WTC11 (cell line): Measurements from ENCODE around the gene PDE3B. TPM values are rescaled to one million over a fixed set of nuclear protein-coding genes. Genes with fewer than 3 reads are reported as not detected.

ENCODE experiments used
- CBFB ChIP-seq: sonication (generic); formaldehyde crosslinking; IDR thresholded peaks from 2 replicates; pipeline ENCODE4 v1.8.1; 2022; ENCODE audit warnings: mild to moderate bottlenecking, low read depth, missing genetic modification reagents
- CREM ChIP-seq: sonication (generic); formaldehyde crosslinking; IDR thresholded peaks from 2 replicates; pipeline ENCODE4 v1.8.1; 2022; ENCODE audit warnings: mild to moderate bottlenecking, missing genetic modification reagents, moderate library complexity
- ETV6 ChIP-seq: sonication (generic); formaldehyde crosslinking; IDR thresholded peaks from 2 replicates; pipeline ENCODE4 v1.8.1; 2022; ENCODE audit warnings: mild to moderate bottlenecking, missing genetic modification reagents
- FOXK1 ChIP-seq: sonication (generic); formaldehyde crosslinking; IDR thresholded peaks from 2 replicates; pipeline ENCODE4 v1.8.0; 2022; ENCODE audit warnings: mild to moderate bottlenecking, moderate library complexity, missing genetic modification reagents
- GRHL2 ChIP-seq: fragments of 250-450 bp; sonication (Bioruptor Pico); IDR thresholded peaks from 2 replicates; pipeline ENCODE4 v1.8.0; 2022; ENCODE audit warnings: mild to moderate bottlenecking, moderate library complexity; ENCODE audit not compliant: insufficient replicate concordance, severe bottlenecking
- JAZF1 ChIP-seq: fragments of 250-450 bp; sonication (Bioruptor Pico); IDR thresholded peaks from 2 replicates; pipeline ENCODE4 v1.9.0; 2021; ENCODE audit warnings: moderate library complexity, mild to moderate bottlenecking, inconsistent platforms
- KAT7 ChIP-seq: sonication (generic); formaldehyde crosslinking; IDR thresholded peaks from 2 replicates; pipeline ENCODE4 v1.8.1; 2023; ENCODE audit warnings: missing genetic modification reagents, mild to moderate bottlenecking, borderline replicate concordance
- NR1H2 ChIP-seq: sonication (generic); formaldehyde crosslinking; IDR thresholded peaks from 2 replicates; pipeline ENCODE4 v1.9.0; 2021; ENCODE audit warnings: mild to moderate bottlenecking, moderate library complexity, missing genetic modification reagents
- PRRX2 ChIP-seq: fragments of 250-450 bp; sonication (Bioruptor Pico); IDR thresholded peaks from 2 replicates; pipeline ENCODE4 v1.8.0; 2021; ENCODE audit warnings: mild to moderate bottlenecking
- SMAD4 ChIP-seq: sonication (generic); formaldehyde crosslinking; IDR thresholded peaks from 2 replicates; pipeline ENCODE4 v1.8.0; 2022; ENCODE audit warnings: mild to moderate bottlenecking, missing genetic modification reagents
- TEAD4 ChIP-seq: sonication (generic); formaldehyde crosslinking; IDR thresholded peaks from 2 replicates; pipeline ENCODE4 v1.8.0; 2022; ENCODE audit warnings: mild to moderate bottlenecking, missing genetic modification reagents
- ZNF232 ChIP-seq: sonication (generic); formaldehyde crosslinking; IDR thresholded peaks from 2 replicates; pipeline ENCODE4 v1.8.0; 2022; ENCODE audit warnings: mild to moderate bottlenecking, missing genetic modification reagents
- total RNA-seq: library from RNA; stranded (reverse); gene quantifications from 3 replicates; pipeline ENCODE4 v1.2.3, GENCODE V29; 2021
- TF ChIP-seq, protein P1 (sequence below): sonication (generic); formaldehyde crosslinking; IDR thresholded peaks from 2 replicates; pipeline ENCODE4 v1.8.1; 2022; ENCODE audit warnings: low read depth, mild to moderate bottlenecking, moderate library complexity, missing genetic modification reagents, borderline replicate concordance
- TF ChIP-seq, protein P2 (sequence below): fragments of 250-450 bp; sonication (Bioruptor Pico); IDR thresholded peaks from 2 replicates; pipeline ENCODE4 v1.8.0; 2021; ENCODE audit warnings: mild to moderate bottlenecking
- TF ChIP-seq, protein P3 (sequence below): sonication (generic); formaldehyde crosslinking; conservative IDR thresholded peaks from 2 replicates; pipeline ENCODE4 v1.8.1; 2022; ENCODE audit warnings: mild to moderate bottlenecking, missing genetic modification reagents
- TF ChIP-seq, protein P4 (sequence below): sonication (generic); formaldehyde crosslinking; IDR thresholded peaks from 2 replicates; pipeline ENCODE4 v1.8.1; 2022; ENCODE audit warnings: missing genetic modification reagents, borderline replicate concordance
- TF ChIP-seq, protein P5 (sequence below): sonication (generic); formaldehyde crosslinking; IDR thresholded peaks from 2 replicates; pipeline ENCODE4 v1.8.1; 2023; ENCODE audit warnings: mild to moderate bottlenecking, missing genetic modification reagents, borderline replicate concordance
- TF ChIP-seq, protein P6 (sequence below): sonication (generic); formaldehyde crosslinking; IDR thresholded peaks from 2 replicates; pipeline ENCODE4 v1.8.1; 2023; ENCODE audit warnings: mild to moderate bottlenecking, missing genetic modification reagents
- TF ChIP-seq, protein P7 (sequence below): fragments of 250-450 bp; sonication (Bioruptor Pico); IDR thresholded peaks from 2 replicates; pipeline ENCODE4 v1.9.0; 2021; ENCODE audit warnings: mild to moderate bottlenecking, borderline replicate concordance
- TF ChIP-seq, protein P8 (sequence below): sonication (generic); formaldehyde crosslinking; IDR thresholded peaks from 2 replicates; pipeline ENCODE4 v1.8.1; 2023; ENCODE audit warnings: mild to moderate bottlenecking, moderate library complexity, missing genetic modification reagents

Gene PDE3B
- total RNA-seq, 1 experiment from 2014 or later = 9.6 TPM

DNA sequence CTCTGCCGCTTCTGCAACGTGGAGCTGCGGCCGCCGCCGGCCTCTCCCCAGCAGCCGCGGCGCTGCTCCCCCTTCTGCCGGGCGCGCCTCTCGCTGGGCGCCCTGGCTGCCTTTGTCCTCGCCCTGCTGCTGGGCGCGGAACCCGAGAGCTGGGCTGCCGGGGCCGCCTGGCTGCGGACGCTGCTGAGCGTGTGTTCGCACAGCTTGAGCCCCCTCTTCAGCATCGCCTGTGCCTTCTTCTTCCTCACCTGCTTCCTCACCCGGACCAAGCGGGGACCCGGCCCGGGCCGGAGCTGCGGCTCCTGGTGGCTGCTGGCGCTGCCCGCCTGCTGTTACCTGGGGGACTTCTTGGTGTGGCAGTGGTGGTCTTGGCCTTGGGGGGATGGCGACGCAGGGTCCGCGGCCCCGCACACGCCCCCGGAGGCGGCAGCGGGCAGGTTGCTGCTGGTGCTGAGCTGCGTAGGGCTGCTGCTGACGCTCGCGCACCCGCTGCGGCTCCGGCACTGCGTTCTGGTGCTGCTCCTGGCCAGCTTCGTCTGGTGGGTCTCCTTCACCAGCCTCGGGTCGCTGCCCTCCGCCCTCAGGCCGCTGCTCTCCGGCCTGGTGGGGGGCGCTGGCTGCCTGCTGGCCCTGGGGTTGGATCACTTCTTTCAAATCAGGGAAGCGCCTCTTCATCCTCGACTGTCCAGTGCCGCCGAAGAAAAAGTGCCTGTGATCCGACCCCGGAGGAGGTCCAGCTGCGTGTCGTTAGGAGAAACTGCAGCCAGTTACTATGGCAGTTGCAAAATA lies 816 bp downstream of the PDE3B start (continued):
- TF ChIP-seq SMAD4 (CRISPR knock-in tag) (no peak), ETV6 (CRISPR knock-in tag) (no peak), CBFB (CRISPR knock-in tag) (no peak), CREM (CRISPR knock-in tag) (no peak), KAT7 (CRISPR knock-in tag) (peak; percentile 45; the same call in 1 of the 2 replicates), FOXK1 (CRISPR knock-in tag) (no peak), GRHL2 (CRISPR knock-in tag) (no peak), PRRX2 (CRISPR knock-in tag) (no peak), JAZF1 (CRISPR knock-in tag) (no peak), TEAD4 (CRISPR knock-in tag) (0 out of 2 replicates have a peak, but pooled peaks have one; percentile 46), NR1H2 (CRISPR knock-in tag) (no peak), ZNF232 (CRISPR knock-in tag) (no peak)
- TF ChIP-seq, protein P1, sequence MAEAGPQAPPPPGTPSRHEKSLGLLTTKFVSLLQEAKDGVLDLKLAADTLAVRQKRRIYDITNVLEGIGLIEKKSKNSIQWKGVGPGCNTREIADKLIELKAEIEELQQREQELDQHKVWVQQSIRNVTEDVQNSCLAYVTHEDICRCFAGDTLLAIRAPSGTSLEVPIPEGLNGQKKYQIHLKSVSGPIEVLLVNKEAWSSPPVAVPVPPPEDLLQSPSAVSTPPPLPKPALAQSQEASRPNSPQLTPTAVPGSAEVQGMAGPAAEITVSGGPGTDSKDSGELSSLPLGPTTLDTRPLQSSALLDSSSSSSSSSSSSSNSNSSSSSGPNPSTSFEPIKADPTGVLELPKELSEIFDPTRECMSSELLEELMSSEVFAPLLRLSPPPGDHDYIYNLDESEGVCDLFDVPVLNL = no peak
- TF ChIP-seq, protein P2, sequence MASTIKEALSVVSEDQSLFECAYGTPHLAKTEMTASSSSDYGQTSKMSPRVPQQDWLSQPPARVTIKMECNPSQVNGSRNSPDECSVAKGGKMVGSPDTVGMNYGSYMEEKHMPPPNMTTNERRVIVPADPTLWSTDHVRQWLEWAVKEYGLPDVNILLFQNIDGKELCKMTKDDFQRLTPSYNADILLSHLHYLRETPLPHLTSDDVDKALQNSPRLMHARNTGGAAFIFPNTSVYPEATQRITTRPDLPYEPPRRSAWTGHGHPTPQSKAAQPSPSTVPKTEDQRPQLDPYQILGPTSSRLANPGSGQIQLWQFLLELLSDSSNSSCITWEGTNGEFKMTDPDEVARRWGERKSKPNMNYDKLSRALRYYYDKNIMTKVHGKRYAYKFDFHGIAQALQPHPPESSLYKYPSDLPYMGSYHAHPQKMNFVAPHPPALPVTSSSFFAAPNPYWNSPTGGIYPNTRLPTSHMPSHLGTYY (CRISPR knock-in tag) = no peak; the same call in 1 of the 2 replicates
- TF ChIP-seq, protein P3, sequence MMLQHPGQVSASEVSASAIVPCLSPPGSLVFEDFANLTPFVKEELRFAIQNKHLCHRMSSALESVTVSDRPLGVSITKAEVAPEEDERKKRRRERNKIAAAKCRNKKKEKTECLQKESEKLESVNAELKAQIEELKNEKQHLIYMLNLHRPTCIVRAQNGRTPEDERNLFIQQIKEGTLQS (CRISPR knock-in tag) = no peak
- TF ChIP-seq, protein P4, sequence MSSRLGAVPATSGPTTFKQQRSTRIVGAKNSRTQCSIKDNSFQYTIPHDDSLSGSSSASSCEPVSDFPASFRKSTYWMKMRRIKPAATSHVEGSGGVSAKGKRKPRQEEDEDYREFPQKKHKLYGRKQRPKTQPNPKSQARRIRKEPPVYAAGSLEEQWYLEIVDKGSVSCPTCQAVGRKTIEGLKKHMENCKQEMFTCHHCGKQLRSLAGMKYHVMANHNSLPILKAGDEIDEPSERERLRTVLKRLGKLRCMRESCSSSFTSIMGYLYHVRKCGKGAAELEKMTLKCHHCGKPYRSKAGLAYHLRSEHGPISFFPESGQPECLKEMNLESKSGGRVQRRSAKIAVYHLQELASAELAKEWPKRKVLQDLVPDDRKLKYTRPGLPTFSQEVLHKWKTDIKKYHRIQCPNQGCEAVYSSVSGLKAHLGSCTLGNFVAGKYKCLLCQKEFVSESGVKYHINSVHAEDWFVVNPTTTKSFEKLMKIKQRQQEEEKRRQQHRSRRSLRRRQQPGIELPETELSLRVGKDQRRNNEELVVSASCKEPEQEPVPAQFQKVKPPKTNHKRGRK (CRISPR knock-in tag) = no peak
- TF ChIP-seq, protein P5, sequence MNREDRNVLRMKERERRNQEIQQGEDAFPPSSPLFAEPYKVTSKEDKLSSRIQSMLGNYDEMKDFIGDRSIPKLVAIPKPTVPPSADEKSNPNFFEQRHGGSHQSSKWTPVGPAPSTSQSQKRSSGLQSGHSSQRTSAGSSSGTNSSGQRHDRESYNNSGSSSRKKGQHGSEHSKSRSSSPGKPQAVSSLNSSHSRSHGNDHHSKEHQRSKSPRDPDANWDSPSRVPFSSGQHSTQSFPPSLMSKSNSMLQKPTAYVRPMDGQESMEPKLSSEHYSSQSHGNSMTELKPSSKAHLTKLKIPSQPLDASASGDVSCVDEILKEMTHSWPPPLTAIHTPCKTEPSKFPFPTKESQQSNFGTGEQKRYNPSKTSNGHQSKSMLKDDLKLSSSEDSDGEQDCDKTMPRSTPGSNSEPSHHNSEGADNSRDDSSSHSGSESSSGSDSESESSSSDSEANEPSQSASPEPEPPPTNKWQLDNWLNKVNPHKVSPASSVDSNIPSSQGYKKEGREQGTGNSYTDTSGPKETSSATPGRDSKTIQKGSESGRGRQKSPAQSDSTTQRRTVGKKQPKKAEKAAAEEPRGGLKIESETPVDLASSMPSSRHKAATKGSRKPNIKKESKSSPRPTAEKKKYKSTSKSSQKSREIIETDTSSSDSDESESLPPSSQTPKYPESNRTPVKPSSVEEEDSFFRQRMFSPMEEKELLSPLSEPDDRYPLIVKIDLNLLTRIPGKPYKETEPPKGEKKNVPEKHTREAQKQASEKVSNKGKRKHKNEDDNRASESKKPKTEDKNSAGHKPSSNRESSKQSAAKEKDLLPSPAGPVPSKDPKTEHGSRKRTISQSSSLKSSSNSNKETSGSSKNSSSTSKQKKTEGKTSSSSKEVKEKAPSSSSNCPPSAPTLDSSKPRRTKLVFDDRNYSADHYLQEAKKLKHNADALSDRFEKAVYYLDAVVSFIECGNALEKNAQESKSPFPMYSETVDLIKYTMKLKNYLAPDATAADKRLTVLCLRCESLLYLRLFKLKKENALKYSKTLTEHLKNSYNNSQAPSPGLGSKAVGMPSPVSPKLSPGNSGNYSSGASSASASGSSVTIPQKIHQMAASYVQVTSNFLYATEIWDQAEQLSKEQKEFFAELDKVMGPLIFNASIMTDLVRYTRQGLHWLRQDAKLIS (CRISPR knock-in tag) = no peak
- TF ChIP-seq, protein P6, sequence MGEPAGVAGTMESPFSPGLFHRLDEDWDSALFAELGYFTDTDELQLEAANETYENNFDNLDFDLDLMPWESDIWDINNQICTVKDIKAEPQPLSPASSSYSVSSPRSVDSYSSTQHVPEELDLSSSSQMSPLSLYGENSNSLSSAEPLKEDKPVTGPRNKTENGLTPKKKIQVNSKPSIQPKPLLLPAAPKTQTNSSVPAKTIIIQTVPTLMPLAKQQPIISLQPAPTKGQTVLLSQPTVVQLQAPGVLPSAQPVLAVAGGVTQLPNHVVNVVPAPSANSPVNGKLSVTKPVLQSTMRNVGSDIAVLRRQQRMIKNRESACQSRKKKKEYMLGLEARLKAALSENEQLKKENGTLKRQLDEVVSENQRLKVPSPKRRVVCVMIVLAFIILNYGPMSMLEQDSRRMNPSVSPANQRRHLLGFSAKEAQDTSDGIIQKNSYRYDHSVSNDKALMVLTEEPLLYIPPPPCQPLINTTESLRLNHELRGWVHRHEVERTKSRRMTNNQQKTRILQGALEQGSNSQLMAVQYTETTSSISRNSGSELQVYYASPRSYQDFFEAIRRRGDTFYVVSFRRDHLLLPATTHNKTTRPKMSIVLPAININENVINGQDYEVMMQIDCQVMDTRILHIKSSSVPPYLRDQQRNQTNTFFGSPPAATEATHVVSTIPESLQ (CRISPR knock-in tag) = no peak
- TF ChIP-seq, protein P7, sequence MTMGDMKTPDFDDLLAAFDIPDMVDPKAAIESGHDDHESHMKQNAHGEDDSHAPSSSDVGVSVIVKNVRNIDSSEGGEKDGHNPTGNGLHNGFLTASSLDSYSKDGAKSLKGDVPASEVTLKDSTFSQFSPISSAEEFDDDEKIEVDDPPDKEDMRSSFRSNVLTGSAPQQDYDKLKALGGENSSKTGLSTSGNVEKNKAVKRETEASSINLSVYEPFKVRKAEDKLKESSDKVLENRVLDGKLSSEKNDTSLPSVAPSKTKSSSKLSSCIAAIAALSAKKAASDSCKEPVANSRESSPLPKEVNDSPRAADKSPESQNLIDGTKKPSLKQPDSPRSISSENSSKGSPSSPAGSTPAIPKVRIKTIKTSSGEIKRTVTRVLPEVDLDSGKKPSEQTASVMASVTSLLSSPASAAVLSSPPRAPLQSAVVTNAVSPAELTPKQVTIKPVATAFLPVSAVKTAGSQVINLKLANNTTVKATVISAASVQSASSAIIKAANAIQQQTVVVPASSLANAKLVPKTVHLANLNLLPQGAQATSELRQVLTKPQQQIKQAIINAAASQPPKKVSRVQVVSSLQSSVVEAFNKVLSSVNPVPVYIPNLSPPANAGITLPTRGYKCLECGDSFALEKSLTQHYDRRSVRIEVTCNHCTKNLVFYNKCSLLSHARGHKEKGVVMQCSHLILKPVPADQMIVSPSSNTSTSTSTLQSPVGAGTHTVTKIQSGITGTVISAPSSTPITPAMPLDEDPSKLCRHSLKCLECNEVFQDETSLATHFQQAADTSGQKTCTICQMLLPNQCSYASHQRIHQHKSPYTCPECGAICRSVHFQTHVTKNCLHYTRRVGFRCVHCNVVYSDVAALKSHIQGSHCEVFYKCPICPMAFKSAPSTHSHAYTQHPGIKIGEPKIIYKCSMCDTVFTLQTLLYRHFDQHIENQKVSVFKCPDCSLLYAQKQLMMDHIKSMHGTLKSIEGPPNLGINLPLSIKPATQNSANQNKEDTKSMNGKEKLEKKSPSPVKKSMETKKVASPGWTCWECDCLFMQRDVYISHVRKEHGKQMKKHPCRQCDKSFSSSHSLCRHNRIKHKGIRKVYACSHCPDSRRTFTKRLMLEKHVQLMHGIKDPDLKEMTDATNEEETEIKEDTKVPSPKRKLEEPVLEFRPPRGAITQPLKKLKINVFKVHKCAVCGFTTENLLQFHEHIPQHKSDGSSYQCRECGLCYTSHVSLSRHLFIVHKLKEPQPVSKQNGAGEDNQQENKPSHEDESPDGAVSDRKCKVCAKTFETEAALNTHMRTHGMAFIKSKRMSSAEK (CRISPR knock-in tag) = no peak
- TF ChIP-seq, protein P8, sequence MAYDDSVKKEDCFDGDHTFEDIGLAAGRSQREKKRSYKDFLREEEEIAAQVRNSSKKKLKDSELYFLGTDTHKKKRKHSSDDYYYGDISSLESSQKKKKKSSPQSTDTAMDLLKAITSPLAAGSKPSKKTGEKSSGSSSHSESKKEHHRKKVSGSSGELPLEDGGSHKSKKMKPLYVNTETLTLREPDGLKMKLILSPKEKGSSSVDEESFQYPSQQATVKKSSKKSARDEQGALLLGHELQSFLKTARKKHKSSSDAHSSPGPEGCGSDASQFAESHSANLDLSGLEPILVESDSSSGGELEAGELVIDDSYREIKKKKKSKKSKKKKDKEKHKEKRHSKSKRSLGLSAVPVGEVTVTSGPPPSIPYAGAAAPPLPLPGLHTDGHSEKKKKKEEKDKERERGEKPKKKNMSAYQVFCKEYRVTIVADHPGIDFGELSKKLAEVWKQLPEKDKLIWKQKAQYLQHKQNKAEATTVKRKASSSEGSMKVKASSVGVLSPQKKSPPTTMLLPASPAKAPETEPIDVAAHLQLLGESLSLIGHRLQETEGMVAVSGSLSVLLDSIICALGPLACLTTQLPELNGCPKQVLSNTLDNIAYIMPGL (CRISPR knock-in tag) = peak; percentile 25; the same call in 1 of the 2 replicates
